Spleen (tissue), 11 donors: ENCODE measurements around the gene EPHA8. TPM values are rescaled to one million over a fixed set of nuclear protein-coding genes. Genes with fewer than 3 reads are reported as not detected.

Experiments used
- DNase-seq: peaks from one replicate; pipeline ENCODE4 v3.0.0-alpha.2; 2020
- H3K27ac ChIP-seq, 8 donors: fragments of 200-600 bp; sonication (generic) in 7 of 8; 1 replicate in 4 of 8; 2 replicates in 4 of 8; pipeline versions ENCODE4 v1.5.0 to v1.8.0; 2016 to 2021; ENCODE audit warnings: inconsistent platforms in 4 of 8, mild to moderate bottlenecking in 4 of 8, moderate library complexity in 1 of 8
- H3K27me3 ChIP-seq, 7 donors: fragments of 200-600 bp; sonication (generic) in 6 of 7; replicated peaks in 1 of 7; 1 replicate in 4 of 7; 2 replicates in 3 of 7; pipeline versions ENCODE4 v1.5.0 to v1.8.0; 2016 to 2021; ENCODE audit warnings: inconsistent platforms in 3 of 7, mild to moderate bottlenecking in 1 of 7
- H3K36me3 ChIP-seq, 6 donors: fragments of 200-600 bp; sonication (generic) in 5 of 6; 1 replicate in 4 of 6; 2 replicates in 2 of 6; pipeline versions ENCODE4 v1.5.0 to v1.8.0; 2016 to 2021; ENCODE audit warnings: inconsistent platforms in 2 of 6
- H3K4me1 ChIP-seq, 6 donors: fragments of 200-600 bp; sonication (generic) in 5 of 6; 1 replicate in 3 of 6; 2 replicates in 3 of 6; pipeline versions ENCODE4 v1.5.0 to v1.8.0; 2016 to 2021; ENCODE audit warnings: inconsistent platforms in 3 of 6
- H3K4me3 ChIP-seq, 8 donors: fragments of 200-600 bp; sonication (generic) in 7 of 8; 1 replicate in 4 of 8; 2 replicates in 4 of 8; pipeline versions ENCODE4 v1.5.0 to v1.8.0; 2016 to 2021; ENCODE audit warnings: inconsistent platforms in 4 of 8, mild to moderate bottlenecking in 4 of 8, moderate library complexity in 2 of 8
- H3K9me3 ChIP-seq, 8 donors: fragments of 200-600 bp; sonication (generic) in 7 of 8; 1 replicate in 4 of 8; 2 replicates in 4 of 8; pipeline versions ENCODE4 v1.5.0 to v1.8.0; 2016 to 2021; ENCODE audit warnings: inconsistent platforms in 4 of 8
- CTCF ChIP-seq, 11 experiments: fragments of 200-600 bp in 7 of 11; fragments of 450-650 bp in 4 of 11; sonication (generic) in 4 of 11; IDR thresholded peaks in 8 of 11; conservative IDR thresholded peaks in 3 of 11; 1 replicate in 7 of 11; 2 replicates in 4 of 11; pipeline versions ENCODE4 v1.4.0 to v1.8.0; 2016 to 2021; ENCODE audit warnings: antibody characterized with exemption in 11 of 11, inconsistent platforms in 4 of 11, mild to moderate bottlenecking in 1 of 11
- POLR2A ChIP-seq, 3 donors: fragments of 450-650 bp; IDR thresholded peaks; one replicate each; pipeline ENCODE4 v1.5.1; 2017; ENCODE audit warnings: antibody characterized with exemption in 3 of 3, mild to moderate bottlenecking in 1 of 3
- POLR2AphosphoS5 ChIP-seq, 3 donors: sonication (generic); formaldehyde crosslinking; IDR thresholded peaks; one replicate each; pipeline ENCODE4 v1.5.1; 2017; ENCODE audit warnings: antibody characterized with exemption in 3 of 3
- WGBS, 5 donors: extraction: QIAGEN DNeasy Blood & Tissue Kit in 3 of 5; methylation state at CpG; one replicate each; pipeline versions ENCODE4 v1.1.5 to v1.1.7; 2013 to 2018; 5-methylcytosine and 5-hydroxymethylcytosine counted together
- intact Hi-C: fragments of 100-400 bp; cut with DNase I; formaldehyde crosslinking; loops from one replicate; pipeline ENCODE4 v1.15.0; 2023; ENCODE audit warnings: low total_unique reads
- polyA plus RNA-seq, 3 donors: library from polyadenylated mRNA; stranded (reverse); fragments of 200-250 nt; gene quantifications; one replicate each; pipeline ENCODE4 v1.2.1, GENCODE V29; 2013
- total RNA-seq, 7 donors: library from RNA; depleted of rRNA in 3 of 7; stranded (reverse); fragments of >200 nt in 3 of 7; fragmentation: NEBNext Ultra II Directional in 4 of 7; extraction: Animal tissue kit (Norgen Biotek cat#: 25700) in 4 of 7; gene quantifications; one replicate each; pipeline versions ENCODE4 v1.1.0 to v1.2.1, GENCODE V29; 2016 to 2021
- donor health status: healthy with polysubstance abuse.
- donor health status: DM: no; HTN: no; CAD: no; lungs with moderate emphysema.
- donor health status: DM: no; HTN: no; CAD: no.
- donor health status: Bipolar disorder and iron deficiency.
- donor health status: healthy.
- donor health status: DM: no; HTN: no; CAD: no.
- donor health status: DM: yes; HTN: yes; CAD: no.

Gene EPHA8
- total and polyA plus RNA-seq, 10 donors, result 0.30 to 9.2 (median 4.9) TPM

- Histone ChIP-seq H3K9me3 (no peaks in the 10 kb centered on the region), H3K36me3 (no peaks in the 10 kb centered on the region), H3K4me3 (no peak overlapping the region), H3K27me3 (peaks cover 0 to 90% (median 11%) of the 10 kb centered on the region in 7 donors), H3K4me1 (peaks cover 0 to 21% (median 5%) of the 10 kb centered on the region in 6 donors), H3K27ac (no peak overlapping the region)
- TF ChIP-seq POLR2AphosphoS5 (IDR thresholded peaks at IDR 0.05) (no peak), CTCF (IDR thresholded peaks at IDR 0.05 in 8 of 11, conservative IDR thresholded peaks at IDR 0.05 in 3 of 11) (no peak), POLR2A (IDR thresholded peaks at IDR 0.05) (no peak)
- no peak for DNase-seq
- intact Hi-C loops, result no loop called here
- 82 to 91% (median 89%) methylated on average over 11 of the region's 11 CpGs for WGBS, 5 donors
Observed at GRCh38 chr1:22550021-22550420, 13.3 kb upstream of the EPHA8 start.

- Histone ChIP-seq H3K4me3 (no peak overlapping the region), H3K27me3 (peaks cover 0 to 95% (median 22%) of the 10 kb centered on the region in 7 donors), H3K36me3 (no peaks in the 10 kb centered on the region), H3K9me3 (no peaks in the 10 kb centered on the region), H3K27ac (no peak overlapping the region), H3K4me1 (peaks cover 0 to 35% (median 9%) of the 10 kb centered on the region in 6 donors)
- intact Hi-C loops, result no loop called here
- TF ChIP-seq POLR2AphosphoS5 (IDR thresholded peaks at IDR 0.05) (no peak), POLR2A (IDR thresholded peaks at IDR 0.05) (no peak)
- DNase-seq, result no peak
- 74 to 76% (median 75%) methylated on average over 17 of the region's 17 CpGs for WGBS, 5 donors
Observed at GRCh38 chr1:22551591-22551990, 11.7 kb upstream of the EPHA8 start.

- Histone ChIP-seq H3K9me3 (no peaks in the 10 kb centered on the region), H3K4me3 (no peak overlapping the region), H3K4me1 (peaks cover 0 to 39% (median 11%) of the 10 kb centered on the region in 6 donors), H3K36me3 (no peaks in the 10 kb centered on the region), H3K27me3 (peaks cover 0 to 95% (median 23%) of the 10 kb centered on the region in 7 donors), H3K27ac (no peak overlapping the region)
- no peak for TF ChIP-seq POLR2A (IDR thresholded peaks at IDR 0.05)
- TF ChIP-seq CTCF (IDR thresholded peaks at IDR 0.05 in 8 of 11, conservative IDR thresholded peaks at IDR 0.05 in 3 of 11), result no peak
- TF ChIP-seq POLR2AphosphoS5 (IDR thresholded peaks at IDR 0.05), result no peak
- WGBS, 5 donors, result 38 to 71% (median 53%) methylated on average over 5 of the region's 5 CpGs
- DNase-seq, result no peak
- intact Hi-C loops, result no loop called here
Observed at GRCh38 chr1:22552021-22552420, 11.3 kb upstream of the EPHA8 start.

DNA sequence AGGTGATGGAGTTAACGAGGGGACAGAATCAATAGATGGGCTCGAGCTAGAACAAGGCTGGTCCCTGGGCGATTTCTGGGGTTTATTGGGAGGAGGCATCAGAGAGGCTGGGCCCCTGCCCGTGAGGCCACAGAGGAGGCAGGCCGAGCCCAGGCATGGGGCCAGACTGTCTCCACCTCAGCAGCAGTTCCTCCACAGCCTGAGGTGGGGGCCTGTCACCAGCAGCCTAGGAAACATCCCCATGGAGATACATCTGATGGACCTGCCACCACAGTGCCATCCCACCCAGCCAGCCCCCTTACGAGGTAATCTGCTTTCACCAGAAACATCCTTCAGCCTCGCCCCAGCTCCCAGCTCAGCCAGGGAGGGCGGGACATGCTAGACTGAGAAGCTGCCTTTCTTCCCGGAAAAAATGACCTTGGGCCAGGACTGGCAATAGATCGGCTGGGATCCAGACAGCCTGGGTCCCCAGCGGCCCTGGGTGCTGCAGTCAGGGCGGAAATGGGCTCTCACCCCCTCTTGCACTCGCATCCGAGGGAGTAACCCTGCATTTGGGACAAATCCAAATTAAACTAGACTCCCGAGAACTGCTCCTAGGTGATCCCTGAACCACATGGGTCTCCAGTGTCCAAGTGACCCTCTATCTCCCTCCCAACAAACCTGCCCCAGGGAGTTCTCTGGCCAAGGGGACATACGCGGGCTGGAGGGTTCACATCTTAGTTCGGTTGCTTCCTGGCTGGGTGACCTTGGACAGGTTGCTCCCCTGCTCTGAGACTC, 10.0 kb upstream of the EPHA8 start:
- H3K4me1 ChIP-seq, result peaks cover 0 to 39% (median 11%) of the 10 kb centered on the region in 6 donors
- H3K4me3 ChIP-seq, result no peak overlapping the region
- peaks cover 0 to 100% (median 20%) of the 10 kb centered on the region in 7 donors for H3K27me3 ChIP-seq
- no peak for DNase-seq
- no peaks in the 10 kb centered on the region for H3K9me3 ChIP-seq
- intact Hi-C loops, result no loop called here
- no peak overlapping the region for H3K27ac ChIP-seq
- TF ChIP-seq POLR2AphosphoS5 (IDR thresholded peaks at IDR 0.05) (no peak), CTCF (IDR thresholded peaks at IDR 0.05 in 8 of 11, conservative IDR thresholded peaks at IDR 0.05 in 3 of 11) (no peak), POLR2A (IDR thresholded peaks at IDR 0.05) (no peak)
- no peaks in the 10 kb centered on the region for H3K36me3 ChIP-seq
- 48 to 58% (median 56%) methylated on average over 12 to 18 of the region's 18 CpGs for whole genome bisulfite sequencing, 5 donors
